MM.1S (cell line): ENCODE data around the gene ZNF548.

ENCODE experiments used
- CTCF ChIP-seq: fragments of 300-600 bp; sonication (generic); IDR thresholded peaks from 2 replicates; pipeline ENCODE4 v1.5.1; 2016; ENCODE audit warnings: antibody characterized with exemption, low read length, mixed read lengths
- EZH2 ChIP-seq: fragments of 300-600 bp; sonication (generic); optimal IDR thresholded peaks from 2 replicates; pipeline ENCODE3; 2017; ENCODE audit warnings: low read depth, mild to moderate bottlenecking, antibody characterized with exemption, low read length, mixed read lengths

DNA sequence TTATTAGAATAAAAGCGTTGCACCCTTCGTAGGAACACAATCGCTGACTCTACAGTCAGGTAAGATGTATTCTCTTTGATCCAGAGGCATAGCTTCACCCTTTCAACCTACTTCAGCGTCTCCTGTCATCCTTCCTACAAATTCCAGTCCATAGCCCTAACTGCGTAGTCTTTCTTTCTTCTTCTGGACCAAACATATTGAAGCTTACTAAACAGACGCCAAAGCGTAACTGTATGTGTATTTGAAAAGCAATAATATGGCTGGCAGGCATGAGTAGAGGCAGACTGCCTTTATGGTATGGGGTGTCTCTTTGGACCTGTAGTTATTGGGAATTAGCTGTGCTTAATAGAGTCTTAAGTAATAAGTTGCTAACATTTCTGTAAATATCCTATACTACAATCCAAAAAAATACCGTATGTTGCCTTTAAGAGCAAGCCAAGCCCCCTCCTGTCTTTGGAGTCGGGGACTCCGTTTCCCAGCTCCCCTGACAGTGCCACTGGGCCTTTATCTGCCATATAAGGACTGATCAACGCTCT is 392 bp upstream of the ZNF548 start:
- TF ChIP-seq EZH2 = no peak
- TF ChIP-seq CTCF = no peak
